ENCODE results near the gene UXT. TPM values are rescaled to one million over a fixed set of nuclear protein-coding genes. Genes with fewer than 3 reads are reported as not detected.

The UXT gene
- total and polyA plus RNA-seq, 2 experiments from 2014 or later, result 58.4 to 141 TPM

DNA sequence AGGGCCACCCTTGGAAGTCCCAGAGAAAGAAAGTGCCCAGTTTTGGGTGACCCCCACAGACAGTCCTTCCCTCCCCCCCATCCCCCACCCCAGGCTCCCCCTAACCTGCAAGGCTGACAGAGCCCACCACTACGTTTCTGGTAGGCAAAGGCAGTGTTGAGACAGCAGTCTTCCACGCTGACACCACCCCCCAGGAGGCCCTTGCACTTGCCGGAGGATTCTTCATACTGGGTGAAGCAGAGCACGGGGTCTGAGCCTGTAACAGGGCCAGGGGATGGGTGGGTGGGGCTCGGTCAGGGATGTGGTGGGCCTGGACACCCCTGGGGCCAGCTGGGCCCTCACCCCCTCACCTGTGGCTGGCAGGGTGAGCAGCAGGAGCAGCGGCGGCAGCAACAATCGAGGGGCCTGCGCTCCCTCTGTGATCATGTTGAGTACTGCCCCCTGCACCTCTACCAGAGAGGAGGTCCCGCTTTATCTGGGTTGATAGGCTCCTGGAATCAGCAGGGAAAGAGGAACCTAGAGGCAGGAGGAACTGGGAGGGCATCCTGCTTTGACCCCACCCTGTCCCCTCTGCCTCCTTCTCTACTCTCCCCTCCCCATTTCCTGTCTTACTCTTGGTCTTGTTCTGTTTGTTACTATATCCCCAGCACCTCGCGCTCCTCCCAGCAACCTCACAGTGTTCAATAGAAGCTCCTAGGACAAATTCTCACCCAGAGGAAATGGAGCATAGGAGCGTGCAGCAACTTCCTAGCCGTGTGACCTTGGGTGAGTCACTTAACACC is 29.4 kb downstream of the UXT start, which contains the start of gene CFP (continued):
- TF ChIP-seq, protein P1, sequence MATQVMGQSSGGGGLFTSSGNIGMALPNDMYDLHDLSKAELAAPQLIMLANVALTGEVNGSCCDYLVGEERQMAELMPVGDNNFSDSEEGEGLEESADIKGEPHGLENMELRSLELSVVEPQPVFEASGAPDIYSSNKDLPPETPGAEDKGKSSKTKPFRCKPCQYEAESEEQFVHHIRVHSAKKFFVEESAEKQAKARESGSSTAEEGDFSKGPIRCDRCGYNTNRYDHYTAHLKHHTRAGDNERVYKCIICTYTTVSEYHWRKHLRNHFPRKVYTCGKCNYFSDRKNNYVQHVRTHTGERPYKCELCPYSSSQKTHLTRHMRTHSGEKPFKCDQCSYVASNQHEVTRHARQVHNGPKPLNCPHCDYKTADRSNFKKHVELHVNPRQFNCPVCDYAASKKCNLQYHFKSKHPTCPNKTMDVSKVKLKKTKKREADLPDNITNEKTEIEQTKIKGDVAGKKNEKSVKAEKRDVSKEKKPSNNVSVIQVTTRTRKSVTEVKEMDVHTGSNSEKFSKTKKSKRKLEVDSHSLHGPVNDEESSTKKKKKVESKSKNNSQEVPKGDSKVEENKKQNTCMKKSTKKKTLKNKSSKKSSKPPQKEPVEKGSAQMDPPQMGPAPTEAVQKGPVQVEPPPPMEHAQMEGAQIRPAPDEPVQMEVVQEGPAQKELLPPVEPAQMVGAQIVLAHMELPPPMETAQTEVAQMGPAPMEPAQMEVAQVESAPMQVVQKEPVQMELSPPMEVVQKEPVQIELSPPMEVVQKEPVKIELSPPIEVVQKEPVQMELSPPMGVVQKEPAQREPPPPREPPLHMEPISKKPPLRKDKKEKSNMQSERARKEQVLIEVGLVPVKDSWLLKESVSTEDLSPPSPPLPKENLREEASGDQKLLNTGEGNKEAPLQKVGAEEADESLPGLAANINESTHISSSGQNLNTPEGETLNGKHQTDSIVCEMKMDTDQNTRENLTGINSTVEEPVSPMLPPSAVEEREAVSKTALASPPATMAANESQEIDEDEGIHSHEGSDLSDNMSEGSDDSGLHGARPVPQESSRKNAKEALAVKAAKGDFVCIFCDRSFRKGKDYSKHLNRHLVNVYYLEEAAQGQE (IDR thresholded peaks at IDR 0.05; ENCODE audit: unreplicated experiment), result no peak
- no peak for TF ChIP-seq ZNF331 (CRISPR knock-in tag; IDR thresholded peaks at IDR 0.05; ENCODE audit: low read depth)

DNA sequence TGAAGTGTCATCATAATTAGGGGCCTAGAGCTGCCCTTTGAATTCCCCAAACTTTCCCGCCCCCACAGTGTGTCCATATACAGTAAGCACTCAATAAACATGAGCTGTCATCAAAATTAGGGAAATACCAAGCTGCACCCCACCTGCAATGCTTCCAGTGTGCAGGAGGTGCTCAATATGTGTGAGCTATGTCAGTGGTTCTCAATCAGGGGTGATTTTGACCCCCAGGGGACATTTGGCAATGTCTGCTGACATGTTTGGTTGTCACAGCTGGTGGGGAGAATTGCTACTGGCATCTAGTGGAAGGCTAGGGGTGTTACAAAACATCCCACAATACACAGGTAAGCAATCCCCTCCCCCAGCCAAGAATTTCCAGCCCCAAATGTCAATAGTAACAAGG is 30.0 kb downstream of the UXT start:
- H3K9me3 Mint-ChIP-seq, result no peaks in the 10 kb centered on the region
- Histone ChIP-seq H3K9me2 (ENCODE audit: insufficient read depth) (no peaks in the 10 kb centered on the region), H3K27ac (ENCODE audit: low read depth) (no peak overlapping the region), H2AFZ (no peak overlapping the region), H3K4me2 (no peak overlapping the region), H3K4me3 (no peak overlapping the region), H4K20me1 (replicated peaks; ENCODE audit: insufficient read depth) (no peaks in the 10 kb centered on the region), H3K79me2 (replicated peaks; ENCODE audit: insufficient read depth) (no peaks in the 10 kb centered on the region), H3K4me1 (ENCODE audit: insufficient read depth) (peaks cover 5% of the 10 kb centered on the region; the same call in 1 of the 2 replicates), H3K36me3 (ENCODE audit: insufficient read depth) (no peaks in the 10 kb centered on the region), H3F3A (replicated peaks; ENCODE audit: low read depth) (no peaks in the 10 kb centered on the region), H3K27me3 (ENCODE audit: insufficient read depth) (no peaks in the 10 kb centered on the region)
- TF ChIP-seq ZNF114 (CRISPR knock-in tag; IDR thresholded peaks at IDR 0.05), result no peak
- TF ChIP-seq, protein P2, sequence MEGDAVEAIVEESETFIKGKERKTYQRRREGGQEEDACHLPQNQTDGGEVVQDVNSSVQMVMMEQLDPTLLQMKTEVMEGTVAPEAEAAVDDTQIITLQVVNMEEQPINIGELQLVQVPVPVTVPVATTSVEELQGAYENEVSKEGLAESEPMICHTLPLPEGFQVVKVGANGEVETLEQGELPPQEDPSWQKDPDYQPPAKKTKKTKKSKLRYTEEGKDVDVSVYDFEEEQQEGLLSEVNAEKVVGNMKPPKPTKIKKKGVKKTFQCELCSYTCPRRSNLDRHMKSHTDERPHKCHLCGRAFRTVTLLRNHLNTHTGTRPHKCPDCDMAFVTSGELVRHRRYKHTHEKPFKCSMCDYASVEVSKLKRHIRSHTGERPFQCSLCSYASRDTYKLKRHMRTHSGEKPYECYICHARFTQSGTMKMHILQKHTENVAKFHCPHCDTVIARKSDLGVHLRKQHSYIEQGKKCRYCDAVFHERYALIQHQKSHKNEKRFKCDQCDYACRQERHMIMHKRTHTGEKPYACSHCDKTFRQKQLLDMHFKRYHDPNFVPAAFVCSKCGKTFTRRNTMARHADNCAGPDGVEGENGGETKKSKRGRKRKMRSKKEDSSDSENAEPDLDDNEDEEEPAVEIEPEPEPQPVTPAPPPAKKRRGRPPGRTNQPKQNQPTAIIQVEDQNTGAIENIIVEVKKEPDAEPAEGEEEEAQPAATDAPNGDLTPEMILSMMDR (conservative IDR thresholded peaks at IDR 0.05; ENCODE audit: low read depth in 2 of 2), result peak; percentile 29 to 57
- peak overlapping the region; percentile 76; the same call in 1 of the 2 replicates for H3K27ac Mint-ChIP-seq
- peaks cover 18% of the 10 kb centered on the region for H3K4me1 Mint-ChIP-seq
- DNase-seq (ENCODE audit: low spot score) (peak; percentile 61), ATAC-seq (peak; percentile 71)
- H3K36me3 Mint-ChIP-seq (ENCODE audit: low read depth), result no peaks in the 10 kb centered on the region
- H3K4me3 Mint-ChIP-seq, result no peak overlapping the region
- peaks cover 5% of the 10 kb centered on the region for H3K27me3 Mint-ChIP-seq (ENCODE audit: insufficient read depth, low read depth, poor library complexity)

DNA sequence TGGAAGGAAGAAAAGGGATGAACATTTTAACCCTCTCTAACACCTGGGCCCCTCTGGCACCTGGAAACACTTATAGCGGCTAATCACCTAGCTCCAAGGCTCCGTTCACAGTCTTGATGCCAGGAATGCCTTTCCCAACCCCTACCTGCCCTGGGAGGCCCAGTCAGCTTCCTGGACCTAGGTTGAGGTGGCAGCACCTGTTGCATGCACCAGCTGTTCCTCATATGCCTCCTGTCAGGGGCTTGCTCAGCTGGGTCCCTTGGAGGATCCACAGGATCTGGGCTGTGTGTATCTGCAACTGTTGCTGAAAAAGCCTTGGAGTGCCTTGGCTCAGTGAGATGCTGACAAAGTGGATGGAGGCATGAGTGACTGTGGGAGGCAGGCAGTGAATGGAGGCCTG is 33.6 kb downstream of the UXT start:
- H3K4me2 ChIP-seq, result no peak overlapping the region
- no peaks in the 10 kb centered on the region for H3K36me3 ChIP-seq (ENCODE audit: insufficient read depth)
- H2AFZ ChIP-seq, result no peak overlapping the region
- H3K4me3 ChIP-seq, result no peak overlapping the region
- Mint-ChIP-seq H3K4me3 (no peak overlapping the region), H3K9me3 (no peaks in the 10 kb centered on the region), H3K27ac (peak overlapping the region; percentile 28; the same call in 1 of the 2 replicates), H3K27me3 (ENCODE audit: insufficient read depth, low read depth, poor library complexity) (peaks cover 12% of the 10 kb centered on the region), H3K36me3 (ENCODE audit: low read depth) (no peaks in the 10 kb centered on the region), H3K4me1 (peaks cover 32% of the 10 kb centered on the region)
- H3K4me1 ChIP-seq (ENCODE audit: insufficient read depth), result peaks cover 5% of the 10 kb centered on the region; the same call in 1 of the 2 replicates
- H4K20me1 ChIP-seq (replicated peaks; ENCODE audit: insufficient read depth), result no peaks in the 10 kb centered on the region
- no peaks in the 10 kb centered on the region for H3F3A ChIP-seq (replicated peaks; ENCODE audit: low read depth)
- no peak overlapping the region for H3K27ac ChIP-seq (ENCODE audit: low read depth)
- no peak for DNase-seq (ENCODE audit: low spot score)
- no peaks in the 10 kb centered on the region for H3K9me2 ChIP-seq (ENCODE audit: insufficient read depth)
- H3K27me3 ChIP-seq (ENCODE audit: insufficient read depth), result no peaks in the 10 kb centered on the region
- no peaks in the 10 kb centered on the region for H3K79me2 ChIP-seq (replicated peaks; ENCODE audit: insufficient read depth)
- no peak for ATAC-seq
- no peak for TF ChIP-seq STAT1 (IDR thresholded peaks at IDR 0.05; ENCODE audit: unreplicated experiment)
- TF ChIP-seq, protein P3, sequence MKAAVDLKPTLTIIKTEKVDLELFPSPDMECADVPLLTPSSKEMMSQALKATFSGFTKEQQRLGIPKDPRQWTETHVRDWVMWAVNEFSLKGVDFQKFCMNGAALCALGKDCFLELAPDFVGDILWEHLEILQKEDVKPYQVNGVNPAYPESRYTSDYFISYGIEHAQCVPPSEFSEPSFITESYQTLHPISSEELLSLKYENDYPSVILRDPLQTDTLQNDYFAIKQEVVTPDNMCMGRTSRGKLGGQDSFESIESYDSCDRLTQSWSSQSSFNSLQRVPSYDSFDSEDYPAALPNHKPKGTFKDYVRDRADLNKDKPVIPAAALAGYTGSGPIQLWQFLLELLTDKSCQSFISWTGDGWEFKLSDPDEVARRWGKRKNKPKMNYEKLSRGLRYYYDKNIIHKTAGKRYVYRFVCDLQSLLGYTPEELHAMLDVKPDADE (IDR thresholded peaks at IDR 0.05), result no peak
